UCSD-AML1 (cell line): Measurements from ENCODE around the gene OVAAL.

ENCODE experiments used
- DNase-seq: peaks from one replicate; lab custom pipeline; 2025; ENCODE audit not compliant: unreplicated experiment; lab: John Stamatoyannopoulos, UW

Gene OVAAL

DNA sequence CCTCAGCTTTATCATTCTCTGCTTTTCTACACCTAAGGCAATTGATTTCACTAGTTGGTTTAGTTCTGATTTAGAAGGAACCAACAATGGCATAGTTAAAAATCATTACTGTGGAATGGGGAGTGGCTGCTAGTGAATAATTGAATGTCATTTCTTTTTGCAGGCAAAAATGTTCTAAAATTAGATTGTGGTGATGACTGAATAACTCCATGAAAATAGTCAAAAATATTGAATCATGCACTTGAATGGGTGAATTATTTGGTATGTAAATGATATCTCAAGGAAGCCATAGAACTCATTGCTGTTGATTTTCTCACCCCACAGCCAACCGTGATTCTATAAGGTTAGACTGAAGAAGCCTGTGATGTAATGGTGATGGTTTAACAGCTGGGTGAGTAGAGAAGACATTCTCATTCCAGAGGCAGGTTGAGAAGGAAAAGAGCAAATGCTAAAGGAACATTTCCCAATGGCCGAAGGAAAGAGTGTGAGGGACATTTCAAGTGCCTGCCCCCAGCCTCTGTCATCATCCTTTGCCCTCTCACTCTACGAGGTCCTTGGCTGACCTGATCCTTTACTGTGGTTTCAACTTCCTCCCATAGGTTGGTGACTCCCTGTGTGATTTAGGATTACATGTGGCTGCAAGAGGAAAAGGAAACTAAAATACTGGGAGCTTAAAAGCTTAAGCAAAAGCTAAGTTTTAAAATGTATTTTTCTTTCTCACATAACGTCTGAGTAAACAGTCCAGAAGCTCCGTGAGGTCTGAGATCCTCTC is 12.5 kb downstream of the OVAAL start:
- DNase-seq = no peak

DNA sequence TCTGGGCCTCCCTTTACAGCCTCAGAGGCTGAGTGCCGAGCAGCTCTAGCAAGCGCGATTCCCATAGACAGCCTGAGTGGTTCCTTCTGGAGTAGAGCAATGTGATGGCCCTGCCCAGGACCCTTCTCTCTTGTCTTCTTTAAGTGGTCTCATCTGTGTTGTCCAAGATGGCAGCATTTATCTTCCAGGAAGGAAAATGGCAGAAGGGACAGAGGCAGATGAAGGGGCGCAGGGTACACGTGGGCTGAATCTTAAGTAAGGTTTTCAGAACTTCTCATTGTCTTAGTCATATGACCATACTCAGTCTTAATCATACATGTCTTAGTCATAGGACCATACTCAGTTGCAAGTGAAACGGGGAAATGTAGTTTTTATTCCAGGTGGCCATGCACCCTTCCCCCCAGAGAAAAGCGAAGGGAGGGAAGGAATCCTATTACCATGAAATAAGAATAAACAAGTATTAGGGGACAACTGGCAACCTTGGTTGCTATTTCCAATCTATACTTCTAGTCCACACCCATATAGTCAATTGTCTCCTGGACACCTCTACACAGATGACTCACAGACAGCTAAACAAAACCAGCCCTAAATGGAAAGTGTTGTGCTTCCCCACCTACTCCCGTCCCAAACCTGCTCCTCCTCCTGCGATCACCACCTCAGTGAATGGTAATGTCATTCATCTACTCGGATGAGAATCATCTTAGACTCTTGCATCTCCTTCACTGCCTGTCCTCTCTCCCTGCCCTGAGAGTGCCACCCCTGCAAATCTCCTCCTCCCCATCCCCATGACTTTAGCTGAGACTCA is 13.3 kb downstream of the OVAAL start:
- DNase-seq = no peak

- DNase-seq = no peak
Observed at GRCh38 chr1:180572760-180573159, 14.0 kb downstream of the OVAAL start.

DNA sequence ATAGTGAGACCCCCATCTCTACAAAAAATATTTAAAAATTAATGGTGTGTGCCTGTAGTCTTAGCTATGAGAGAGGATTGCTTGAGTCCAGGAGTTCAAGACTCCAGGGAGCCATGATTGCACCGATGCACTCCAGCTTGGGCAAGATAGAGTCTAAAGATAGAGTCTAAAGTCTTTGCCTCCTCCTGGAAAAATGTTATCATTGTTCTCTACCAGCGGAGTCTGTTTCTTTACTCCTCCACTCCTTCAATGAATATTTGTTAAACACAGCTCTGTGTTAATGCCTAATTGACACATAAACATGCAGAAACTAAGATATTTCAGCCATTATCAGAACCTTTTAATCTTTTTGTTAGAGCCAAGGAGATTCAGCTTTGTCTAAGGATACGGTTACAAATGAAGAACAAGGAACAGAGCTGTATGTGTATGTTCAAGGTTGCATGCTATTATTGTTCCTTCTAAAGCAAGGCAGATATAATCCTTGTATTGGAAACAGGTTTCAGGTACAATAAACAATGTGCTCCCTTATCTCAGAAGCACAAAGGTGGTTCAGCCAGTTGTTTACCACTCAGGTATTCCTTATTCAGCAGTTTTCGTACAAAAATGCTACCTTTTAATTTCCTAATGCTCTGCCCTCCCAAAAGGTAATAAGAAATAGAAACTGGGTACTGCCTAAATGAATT is 15.4 kb downstream of the OVAAL start:
- DNase-seq = no peak

DNA sequence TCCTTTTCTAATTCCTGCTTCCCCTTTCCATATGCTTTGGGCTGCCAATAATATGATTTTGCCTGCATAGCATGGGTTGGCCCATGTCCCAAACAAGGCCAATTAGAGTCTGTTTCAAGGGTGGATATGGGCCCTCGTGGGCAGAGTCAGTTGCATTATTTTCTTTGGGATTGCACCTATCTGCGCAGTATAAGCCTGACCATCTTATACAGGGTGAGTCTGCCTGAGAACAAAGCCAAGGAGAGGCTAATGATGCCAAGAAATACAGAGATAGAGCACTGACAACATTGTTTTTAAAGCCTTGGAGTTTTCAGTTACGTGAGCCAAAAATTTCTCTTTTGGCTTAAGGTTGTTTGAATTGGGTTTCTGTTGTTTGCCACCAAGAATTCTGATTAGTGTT is 18.6 kb downstream of the OVAAL start:
- DNase-seq = no peak

GRCh38 chr1:180579961-180580611 is 21.3 kb downstream of the OVAAL start:
- no peak for DNase-seq

DNA sequence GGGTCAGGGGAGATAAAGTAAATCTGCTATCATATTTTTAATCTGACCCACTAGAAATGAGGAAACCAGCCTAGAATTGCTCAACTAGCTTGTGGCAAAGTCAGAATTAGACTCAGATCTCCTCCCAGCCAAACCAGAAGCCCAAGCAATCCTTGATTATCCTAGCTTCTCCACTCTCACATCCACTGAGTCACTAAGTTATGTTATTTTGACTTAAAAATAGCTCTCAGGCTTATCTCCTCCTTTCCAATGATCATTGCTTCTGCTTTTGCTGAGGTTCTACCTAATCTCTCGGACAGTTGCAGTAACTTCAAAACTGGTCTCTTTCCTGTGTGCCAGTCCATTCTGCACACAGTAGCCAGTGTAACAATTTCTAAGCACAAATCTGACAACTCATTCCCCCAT is 22.9 kb downstream of the OVAAL start:
- no peak for DNase-seq

DNA sequence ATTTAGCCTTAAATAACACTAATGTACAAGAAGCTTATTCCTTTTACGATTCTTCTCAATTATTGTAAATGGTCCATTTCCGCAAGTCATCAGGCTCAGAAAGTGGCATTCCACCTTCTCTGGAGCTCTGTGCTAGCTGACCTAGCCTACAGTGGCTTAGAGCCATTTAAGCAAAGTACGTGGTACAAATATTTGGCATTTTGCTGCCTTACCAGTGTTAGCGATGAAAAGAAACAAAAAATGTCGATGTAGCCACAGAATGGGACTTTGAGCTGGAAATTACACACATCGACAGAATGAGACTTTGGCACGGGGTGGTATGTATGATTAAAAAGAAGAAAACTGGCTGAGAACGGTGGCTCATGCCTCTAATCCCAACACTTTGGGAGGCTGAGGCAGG is 26.1 kb downstream of the OVAAL start:
- no peak for DNase-seq

GRCh38 chr1:180585994-180586359 is 27.2 kb downstream of the OVAAL start:
- DNase-seq = no peak

- DNase-seq = no peak
Observed at GRCh38 chr1:180586671-180587155, 27.9 kb downstream of the OVAAL start.

DNA sequence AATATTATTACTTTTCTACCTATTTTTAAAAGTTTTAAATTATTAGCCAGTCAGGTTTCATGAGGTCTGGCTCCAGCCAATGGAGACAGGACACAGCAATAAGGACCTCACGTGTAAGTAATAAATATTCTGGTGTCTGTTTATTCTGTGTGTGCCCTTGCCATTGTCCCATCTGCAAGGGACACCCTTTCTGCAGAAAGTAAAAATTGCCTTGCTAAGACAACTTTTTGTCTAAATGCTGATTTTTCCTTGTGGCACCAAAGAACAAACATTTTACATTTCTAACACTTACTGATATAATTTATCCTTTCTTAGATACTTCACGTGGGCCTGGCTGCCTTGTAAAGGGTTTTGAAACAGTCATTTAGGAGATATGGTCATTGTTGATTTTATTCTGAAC is 29.4 kb downstream of the OVAAL start:
- no peak for DNase-seq

DNA sequence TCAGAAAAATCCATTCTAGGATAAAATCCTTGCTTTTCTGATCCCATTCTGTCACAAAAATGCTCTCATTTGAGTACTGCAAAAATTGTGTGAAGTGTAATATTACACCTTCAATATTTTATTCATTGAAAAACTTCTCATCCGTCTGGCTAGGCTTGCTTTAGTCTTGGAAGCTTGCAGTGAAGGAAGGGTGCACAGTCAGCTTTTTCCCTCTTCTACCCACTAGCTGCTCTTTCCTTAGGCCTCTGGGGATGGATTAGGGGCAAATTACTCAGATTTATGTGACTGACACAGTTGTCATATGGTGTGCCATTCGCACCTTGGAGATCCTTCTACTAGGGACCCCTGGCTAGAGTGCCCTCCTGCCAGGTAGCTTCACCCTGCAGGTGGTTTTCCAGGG is 32.1 kb downstream of the OVAAL start:
- no peak for DNase-seq

GRCh38 chr1:180593382-180593781 is 34.6 kb downstream of the OVAAL start:
- no peak for DNase-seq

GRCh38 chr1:180594723-180595122 is 36.0 kb downstream of the OVAAL start:
- DNase-seq = no peak

GRCh38 chr1:180595966-180596365 is 37.2 kb downstream of the OVAAL start:
- DNase-seq = no peak

DNA sequence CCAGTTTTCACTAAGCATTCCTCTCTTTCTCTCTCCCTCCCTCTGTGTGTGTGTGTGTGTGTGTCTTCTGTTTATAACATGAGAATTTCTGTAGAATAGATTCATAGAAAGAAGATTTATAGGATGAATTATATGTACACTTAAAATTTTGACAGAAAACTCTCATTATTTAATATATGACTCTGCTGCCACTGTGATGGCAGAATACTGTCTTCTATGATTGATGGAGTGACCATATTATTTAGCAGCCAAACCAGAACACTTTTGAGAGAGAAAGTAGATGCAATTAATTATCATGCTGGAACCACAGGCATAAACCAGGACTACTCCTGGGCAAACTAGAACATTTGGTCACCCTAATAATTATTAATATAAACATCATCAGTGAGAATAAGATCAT is 38.8 kb downstream of the OVAAL start:
- DNase-seq = no peak

DNA sequence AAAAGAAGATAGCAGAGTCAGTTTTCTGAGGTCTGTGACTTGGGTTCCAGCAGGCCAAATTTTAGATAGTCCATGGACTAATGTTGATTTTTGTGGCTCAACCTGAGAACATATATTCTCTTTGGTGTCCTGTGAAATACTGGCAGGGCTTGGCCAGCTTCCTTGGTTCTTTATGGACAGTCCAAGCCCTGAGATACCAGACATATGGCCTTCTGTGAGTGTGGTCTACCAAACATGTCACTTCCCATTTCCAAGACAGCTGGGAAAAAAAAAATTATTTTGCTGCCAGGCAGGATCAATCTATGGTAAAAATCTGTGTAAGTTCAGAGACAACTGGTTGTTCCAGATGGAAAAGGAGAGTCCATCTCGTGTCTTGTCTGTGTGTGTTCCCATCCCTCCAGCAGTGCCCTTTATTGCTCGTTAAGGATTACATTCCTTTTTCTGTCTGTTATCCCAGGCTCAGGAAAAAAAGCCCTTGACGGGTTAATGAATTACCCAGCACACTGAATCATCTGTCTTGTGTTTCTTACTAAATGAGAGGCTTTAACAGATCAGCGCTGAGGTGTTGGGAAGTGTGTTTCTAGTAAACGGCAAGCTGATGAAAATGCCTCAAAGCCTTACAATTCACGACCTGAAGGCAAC is 39.7 kb downstream of the OVAAL start:
- DNase-seq = no peak

GRCh38 chr1:180600343-180600742 is 41.6 kb downstream of the OVAAL start:
- no peak for DNase-seq

- DNase-seq = no peak
Observed at GRCh38 chr1:180601512-180601911, 42.7 kb downstream of the OVAAL start.

DNA sequence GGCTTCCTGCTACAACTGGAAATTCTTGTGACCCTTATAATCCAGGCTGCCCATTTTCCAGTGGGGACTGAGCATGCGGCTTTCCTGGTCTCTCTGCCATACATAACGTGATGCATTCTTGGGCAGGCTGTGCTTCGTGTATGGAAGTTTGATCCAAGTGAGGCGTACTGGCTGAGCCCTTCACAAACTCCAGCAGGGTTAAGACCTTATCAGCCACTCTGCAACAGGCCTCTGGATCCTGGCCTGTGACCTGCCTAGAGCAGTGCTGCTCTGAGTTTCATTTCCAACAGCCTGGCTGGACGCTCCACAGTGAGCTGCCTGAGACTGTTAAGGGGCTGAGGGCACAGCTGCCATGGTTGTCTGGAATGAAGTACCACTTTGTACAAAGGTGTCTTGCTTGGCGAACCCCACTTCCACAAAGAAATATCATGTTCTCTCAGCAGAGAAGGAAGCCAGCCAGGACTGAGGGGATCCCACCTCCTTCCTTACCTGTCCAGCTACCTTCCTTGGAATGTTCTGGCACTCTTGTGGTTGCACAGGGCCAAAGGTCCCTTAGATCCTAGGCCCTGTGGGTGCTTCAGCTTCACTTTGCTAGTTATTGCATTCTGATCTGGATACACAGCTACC is 44.6 kb downstream of the OVAAL start:
- DNase-seq = no peak
